Subcutaneous adipose tissue (tissue), 4 donors: ENCODE results near the gene OR2AT4. TPM values are rescaled to one million over a fixed set of nuclear protein-coding genes. Genes with fewer than 3 reads are reported as not detected.

Experiments
- CTCF ChIP-seq: fragments of 450-650 bp; IDR thresholded peaks from one replicate; pipeline ENCODE4 v1.5.1; 2016; ENCODE audit warnings: low read depth, mild to moderate bottlenecking, control low read depth, antibody characterized with exemption, moderate library complexity
- total RNA-seq, 4 donors: library from RNA; depleted of rRNA; stranded (reverse); fragments of >200 nt; gene quantifications; one replicate each; pipeline ENCODE4 v1.1.0, GENCODE V29; 2016

OR2AT4 gene
- total RNA-seq, 4 donors from 2014 or later = not detected

- TF ChIP-seq CTCF = no peak
Measured at GRCh38 chr11:75140269-75141138, 43.8 kb upstream of the OR2AT4 start.

- TF ChIP-seq CTCF = no peak
Measured at GRCh38 chr11:75135651-75136050, 39.0 kb upstream of the OR2AT4 start.

GRCh38 chr11:75135021-75135650 is 38.5 kb upstream of the OR2AT4 start:
- no peak for TF ChIP-seq CTCF

GRCh38 chr11:75133976-75134375 is 37.3 kb upstream of the OR2AT4 start:
- TF ChIP-seq CTCF = no peak

- no peak for TF ChIP-seq CTCF
Measured at GRCh38 chr11:75132080-75132479, 35.4 kb upstream of the OR2AT4 start.

- no peak for TF ChIP-seq CTCF
Measured at GRCh38 chr11:75126564-75126963, 29.9 kb upstream of the OR2AT4 start.

GRCh38 chr11:75118577-75118976 is 21.9 kb upstream of the OR2AT4 start:
- TF ChIP-seq CTCF = no peak
